Measurements from ENCODE around the gene SMG6. TPM values are rescaled to one million over a fixed set of nuclear protein-coding genes. Genes with fewer than 3 reads are reported as not detected.

Gene SMG6
- total and polyA plus RNA-seq, 2 of the 13 experiments (the other 11 are each of a cell fraction or from before 2014, with no cell fraction given): 4.6 to 14.6 TPM

- no peaks in the 10 kb centered on the region for H3K27me3 ChIP-seq (ENCODE audit: control insufficient read depth in 1 of 2, insufficient read depth in 2 of 2, low read length in 2 of 2)
- no peak for FAIRE-seq
- no peak overlapping the region for H3K4me2 ChIP-seq (ENCODE audit: low read depth, low read length)
- intact Hi-C loops (cut with micrococcal nuclease; ENCODE audit: unreplicated experiment) (no loop called here), in situ Hi-C loops (cut with HindIII; ENCODE audit: extremely low pct_ligation_motif_present, low pct_unique_long_range_greater_than_20kb) (no loop called here)
- H3K79me2 ChIP-seq (ENCODE audit: insufficient read depth, low read length): peaks cover 6% of the 10 kb centered on the region
- no peak overlapping the region for H2AFZ ChIP-seq (ENCODE audit: low read length)
- ATAC-seq: no peak
- POLR2A ChIA-PET: no interaction called here
- CTCF ChIA-PET (ENCODE audit: low intra/inter-chr PET ratio, low total read pairs): no interaction called here
- H3K9ac ChIP-seq (ENCODE audit: insufficient read depth, low read depth, low read length): no peak overlapping the region
- no peak for TF ChIP-seq KDM4B (CRISPR knock-in tag; IDR thresholded peaks at IDR 0.05)
- TF ChIP-seq ZNF362 (CRISPR knock-in tag; IDR thresholded peaks at IDR 0.05; ENCODE audit: borderline replicate concordance): no peak
- no peak for TF ChIP-seq RBM39 (IDR thresholded peaks at IDR 0.05; ENCODE audit: low read depth, low read length, poor library complexity, severe bottlenecking)
- no peak for TF ChIP-seq UBTF (CRISPR knock-in tag; IDR thresholded peaks at IDR 0.05)
- TF ChIP-seq FOXC1 (CRISPR knock-in tag; IDR thresholded peaks at IDR 0.05; ENCODE audit: borderline replicate concordance): no peak
- TF ChIP-seq ZNF263 (CRISPR knock-in tag; IDR thresholded peaks at IDR 0.05): no peak
- no peak for TF ChIP-seq CENPX (CRISPR knock-in tag; IDR thresholded peaks at IDR 0.05)
- TF ChIP-seq ZNF639 (CRISPR knock-in tag; conservative IDR thresholded peaks at IDR 0.05): no peak
- DNase-seq (ENCODE audit: low spot score): no peak
- H3K4me3 ChIP-seq (replicated peaks in 1 of 3; ENCODE audit: insufficient read depth in 1 of 3, low read depth in 2 of 3, low read length in 3 of 3): no peak overlapping the region
- H3K27ac ChIP-seq (ENCODE audit: extremely low read length, insufficient read depth, low read length): no peak overlapping the region
- no peaks in the 10 kb centered on the region; the same call in 1 of the 2 replicates for H4K20me1 ChIP-seq (ENCODE audit: insufficient read depth, low read length)
- H3K9me3 ChIP-seq (ENCODE audit: low read length): no peaks in the 10 kb centered on the region
- peaks cover 17 to 79% of the 10 kb centered on the region in 2 experiments for H3K36me3 ChIP-seq (replicated peaks in 1 of 2; ENCODE audit: control insufficient read depth in 1 of 2, insufficient read depth in 2 of 2, low read length in 2 of 2)
- 92% methylated on average over 2 of the region's 2 CpGs for WGBS (ENCODE audit: low lambda C conversion rate)
- H3K4me1 ChIP-seq (ENCODE audit: insufficient read depth, low read length): no peaks in the 10 kb centered on the region
- no TSS peak for BruUV-seq (replicated peaks)
Observed at GRCh38 chr17:2292100-2292499, 11.5 kb downstream of the SMG6 start.

All from HepG2 (cell line).